Activated gamma-delta T cell (primary cell): ENCODE data around the gene ABHD12B.
A peak's percentile ranks its signal among the peaks of the same experiment; 100 is the strongest.

Source experiments
- DNase-seq: peaks from one replicate; lab custom pipeline; 2025; lab: John Stamatoyannopoulos, UW
- total RNA-seq, 2 donors: gene quantifications; one replicate each; lab custom pipeline; 2026; lab: John Stamatoyannopoulos, UW

The ABHD12B gene
- 0 to 0.09 reads per million in 2 donors for total RNA-seq

GRCh38 chr14:50871914-50872732, at the start of gene ABHD12B:
ABHD12B (plus strand) TSS chr14:50872053; CDS start chr14:50872175, 122 bp downstream.
- DNase-seq, result no peak

- no peak for DNase-seq
These were observed 49.3 kb upstream of the ABHD12B start for GRCh38 chr14:50822501-50823042.

- DNase-seq, result no peak
These were observed 48.6 kb upstream of the ABHD12B start for GRCh38 chr14:50823051-50823761.

- DNase-seq, result no peak
These were observed 47.9 kb upstream of the ABHD12B start for GRCh38 chr14:50823762-50824636.

GRCh38 chr14:50825307-50825706, 46.5 kb upstream of the ABHD12B start:
- DNase-seq, result no peak

GRCh38 chr14:50826681-50827080, 45.2 kb upstream of the ABHD12B start:
- no peak for DNase-seq

GRCh38 chr14:50828721-50829488, 42.9 kb upstream of the ABHD12B start:
- DNase-seq, result no peak

- DNase-seq, result no peak
These were observed 42.3 kb upstream of the ABHD12B start for GRCh38 chr14:50829489-50830043.

GRCh38 chr14:50830044-50830931, 41.6 kb upstream of the ABHD12B start:
- DNase-seq, result peak; percentile 57

GRCh38 chr14:50830932-50831725, 40.7 kb upstream of the ABHD12B start, which contains the start of gene NIN:
NIN (minus strand) TSS chr14:50831162; CDS start chr14:50822056, 9,106 bp downstream.
- peak; percentile 62 for DNase-seq

- no peak for DNase-seq
These were observed 40.1 kb upstream of the ABHD12B start for GRCh38 chr14:50831726-50832168.

GRCh38 chr14:50832935-50833630, 38.8 kb upstream of the ABHD12B start:
- no peak for DNase-seq

GRCh38 chr14:50834802-50835276, 37.0 kb upstream of the ABHD12B start:
- DNase-seq, result no peak

- DNase-seq, result no peak
These were observed 36.6 kb upstream of the ABHD12B start for GRCh38 chr14:50835280-50835679.

GRCh38 chr14:50836515-50836914, 35.3 kb upstream of the ABHD12B start:
- no peak for DNase-seq

- DNase-seq, result no peak
These were observed 34.6 kb upstream of the ABHD12B start for GRCh38 chr14:50837271-50837670.

- DNase-seq, result no peak
These were observed 33.9 kb upstream of the ABHD12B start for GRCh38 chr14:50837850-50838470.
